ENCODE data around the gene SMIM38. TPM values are rescaled to one million over a fixed set of nuclear protein-coding genes. Genes with fewer than 3 reads are reported as not detected.

SMIM38 gene
- total and polyA plus RNA-seq, 2 donors (not counting 1 experiment from before 2014, with no cell fraction given): 1.2 to 1.6 TPM

- no peaks in the 10 kb centered on the region for H3K4me1 Mint-ChIP-seq
- Histone ChIP-seq H3K36me3 (replicated peaks in 1 of 2; ENCODE audit: control extremely low read depth in 1 of 2, control insufficient read depth in 1 of 2, extremely low read depth in 1 of 2, insufficient read depth in 2 of 2, low read length in 1 of 2) (no peaks in the 10 kb centered on the region), H3K27ac (ENCODE audit: low read length in 2 of 2) (no peak overlapping the region), H3K9me3 (ENCODE audit: control extremely low read depth in 1 of 3, control insufficient read depth in 2 of 3, insufficient read depth in 1 of 3, low read length in 2 of 3) (peaks cover 0 to 3% (median 0%) of the 10 kb centered on the region in 3 donors), H2AFZ (ENCODE audit: insufficient read depth, low read depth, low read length, poor library complexity, severe bottlenecking) (no peak overlapping the region), H3K4me1 (ENCODE audit: control insufficient read depth in 2 of 2, insufficient read depth in 2 of 2, low read length in 2 of 2) (no peaks in the 10 kb centered on the region), H3K9ac (ENCODE audit: low read length) (no peak overlapping the region), H3K4me3 (ENCODE audit: control extremely low read depth in 1 of 5, extremely low read depth in 1 of 5, insufficient read depth in 1 of 5, low read depth in 2 of 5, low read length in 4 of 5) (no peak overlapping the region), H4K20me1 (ENCODE audit: control insufficient read depth, insufficient read depth, low read length, poor library complexity, severe bottlenecking) (no peaks in the 10 kb centered on the region), H3K4me2 (replicated peaks; ENCODE audit: low read depth, low read length, poor library complexity, severe bottlenecking) (no peak overlapping the region), H3K27me3 (replicated peaks in 1 of 4; ENCODE audit: control extremely low read depth in 1 of 4, control insufficient read depth in 3 of 4, insufficient read depth in 4 of 4, low read length in 3 of 4) (no peaks in the 10 kb centered on the region), H3K79me2 (ENCODE audit: control insufficient read depth, insufficient read depth, low read length) (no peaks in the 10 kb centered on the region)
- DNase-seq (no peak), ATAC-seq (ENCODE audit: low read depth) (no peak)
- no peak for TF ChIP-seq EZH2 (IDR thresholded peaks at IDR 0.05; ENCODE audit: borderline replicate concordance, insufficient read depth, low read depth, low read length, poor library complexity, severe bottlenecking)
- H3K27ac Mint-ChIP-seq: no peak overlapping the region
- ChIA-PET CTCF (no interaction called here), POLR2A (interaction anchor here (0.6 kb wide), 1 partner anchor 11 kb away, joined by 4 read pairs; no protein-coding TSS in a partner anchor)
- no peaks in the 10 kb centered on the region for H3K27me3 Mint-ChIP-seq
- intact Hi-C loops (cut with micrococcal nuclease): no loop called here
- WGBS (ENCODE audit: insufficient coverage): 75% methylated on average over 32 of the region's 32 CpGs
- H3K9me3 Mint-ChIP-seq (ENCODE audit: insufficient read depth): no peaks in the 10 kb centered on the region
- no peak overlapping the region for H3K4me3 Mint-ChIP-seq
Observed at GRCh38 chr11:69200331-69201065, 44.8 kb downstream of the SMIM38 start.

- H4K20me1 ChIP-seq (ENCODE audit: control insufficient read depth, insufficient read depth, low read length, poor library complexity, severe bottlenecking): no peaks in the 10 kb centered on the region
- no peak overlapping the region for H3K27ac ChIP-seq (ENCODE audit: low read length in 2 of 2)
- 98% methylated on average over 4 of the region's 4 CpGs for WGBS (ENCODE audit: insufficient coverage)
- no peak overlapping the region for H2AFZ ChIP-seq (ENCODE audit: insufficient read depth, low read depth, low read length, poor library complexity, severe bottlenecking)
- ChIA-PET POLR2A (interaction anchor here (0.6 kb wide), 1 partner anchor 10 kb away, joined by 4 read pairs; no protein-coding TSS in a partner anchor), CTCF (no interaction called here)
- no peaks in the 10 kb centered on the region for H3K27me3 ChIP-seq (replicated peaks in 1 of 4; ENCODE audit: control extremely low read depth in 1 of 4, control insufficient read depth in 3 of 4, insufficient read depth in 4 of 4, low read length in 3 of 4)
- no peak overlapping the region for H3K4me3 ChIP-seq (ENCODE audit: control extremely low read depth in 1 of 5, extremely low read depth in 1 of 5, insufficient read depth in 1 of 5, low read depth in 2 of 5, low read length in 4 of 5)
- no peak for ATAC-seq (ENCODE audit: low read depth)
- Mint-ChIP-seq H3K9me3 (ENCODE audit: insufficient read depth) (no peaks in the 10 kb centered on the region), H3K27me3 (no peaks in the 10 kb centered on the region), H3K27ac (no peak overlapping the region), H3K4me3 (no peak overlapping the region), H3K4me1 (no peaks in the 10 kb centered on the region)
- no peak overlapping the region for H3K9ac ChIP-seq (ENCODE audit: low read length)
- intact Hi-C loops (cut with micrococcal nuclease): no loop called here
- H3K4me1 ChIP-seq (ENCODE audit: control insufficient read depth in 2 of 2, insufficient read depth in 2 of 2, low read length in 2 of 2): no peaks in the 10 kb centered on the region
- no peaks in the 10 kb centered on the region for H3K79me2 ChIP-seq (ENCODE audit: control insufficient read depth, insufficient read depth, low read length)
- DNase-seq: no peak
- TF ChIP-seq EZH2 (IDR thresholded peaks at IDR 0.05; ENCODE audit: borderline replicate concordance, insufficient read depth, low read depth, low read length, poor library complexity, severe bottlenecking): no peak
- TF ChIP-seq CTCF (IDR thresholded peaks at IDR 0.05): no peak
- no peaks in the 10 kb centered on the region for H3K9me3 ChIP-seq (ENCODE audit: control extremely low read depth in 1 of 3, control insufficient read depth in 2 of 3, insufficient read depth in 1 of 3, low read length in 2 of 3)
- no peaks in the 10 kb centered on the region for H3K36me3 ChIP-seq (replicated peaks in 1 of 2; ENCODE audit: control extremely low read depth in 1 of 2, control insufficient read depth in 1 of 2, extremely low read depth in 1 of 2, insufficient read depth in 2 of 2, low read length in 1 of 2)
- no peak overlapping the region for H3K4me2 ChIP-seq (replicated peaks; ENCODE audit: low read depth, low read length, poor library complexity, severe bottlenecking)
Observed at GRCh38 chr11:69201066-69201365, 45.3 kb downstream of the SMIM38 start.

Data from B cell (primary cell).